Tibial artery (tissue), 4 donors: ENCODE measurements around the gene AMIGO1.

Experiments used
- DNase-seq, 2 donors: peaks; one replicate each; pipeline ENCODE4 v3.0.0-alpha.2; 2019
- H3K27ac ChIP-seq, 2 donors: fragments of 200-600 bp; sonication (generic) in 1 of 2; 1 replicate in 1 of 2; 2 replicates in 1 of 2; pipeline ENCODE4 v1.5.1; 2018 to 2019; ENCODE audit warnings: mild to moderate bottlenecking in 1 of 2
- H3K27me3 ChIP-seq, 2 donors: fragments of 200-600 bp; sonication (generic) in 1 of 2; one replicate each; pipeline versions ENCODE4 v1.5.1 to v1.6.0; 2016 to 2019
- H3K36me3 ChIP-seq, 3 donors: fragments of 200-600 bp; sonication (generic) in 2 of 3; one replicate each; pipeline ENCODE4 v1.5.1; 2016 to 2019; ENCODE audit warnings: mild to moderate bottlenecking in 2 of 3
- H3K4me1 ChIP-seq, 4 donors: fragments of 200-600 bp; sonication (generic) in 2 of 4; 1 replicate in 3 of 4; 2 replicates in 1 of 4; pipeline ENCODE4 v1.5.1; 2016 to 2019
- H3K4me3 ChIP-seq, 2 donors: fragments of 200-600 bp; sonication (generic) in 1 of 2; 1 replicate in 1 of 2; 2 replicates in 1 of 2; pipeline ENCODE4 v1.5.1; 2018 to 2019; ENCODE audit warnings: mild to moderate bottlenecking in 2 of 2
- H3K9me3 ChIP-seq, 3 donors: fragments of 200-600 bp; sonication (generic) in 1 of 3; one replicate each; pipeline ENCODE4 v1.5.1; 2016 to 2019
- intact Hi-C: fragments of 100-400 bp; cut with DNase I; formaldehyde crosslinking; loops from one replicate; pipeline ENCODE4 v1.15.0; 2023; ENCODE audit warnings: low total_unique reads
- TF ChIP-seq, protein P1 (sequence below), 2 experiments: fragments of 200-600 bp in 1 of 2; fragments of 450-650 bp in 1 of 2; IDR thresholded peaks; one replicate each; pipeline ENCODE4 v1.5.1; 2017 to 2019; ENCODE audit warnings: antibody characterized with exemption in 2 of 2, mild to moderate bottlenecking in 1 of 2, moderate library complexity in 1 of 2

AMIGO1 gene

DNA sequence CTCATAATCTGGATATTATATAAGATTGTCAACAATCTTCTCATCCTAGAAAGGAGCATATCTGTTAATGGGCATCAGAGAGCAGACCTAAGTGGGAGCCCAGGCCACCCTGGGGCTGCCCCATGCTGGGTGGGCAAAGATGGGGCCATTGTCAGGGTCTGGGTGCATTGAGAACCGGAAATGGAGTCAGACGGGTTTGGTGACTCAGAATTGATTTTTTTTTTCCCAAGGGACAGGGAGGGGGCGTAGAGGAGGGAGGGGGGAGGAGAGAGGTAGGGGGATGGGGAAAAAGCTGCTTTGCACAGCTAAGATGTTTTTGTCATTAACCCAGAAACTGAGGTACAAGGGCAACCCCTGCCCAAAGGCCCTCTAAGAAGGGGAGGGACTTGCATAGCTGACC, 24.5 kb downstream of the AMIGO1 start:
- Histone ChIP-seq H3K4me1 (peaks cover 0 to 19% (median 16%) of the 10 kb centered on the region in 4 donors), H3K27ac (no peak overlapping the region), H3K4me3 (peak overlapping the region in 1 of 2 donors; percentile 82), H3K27me3 (no peaks in the 10 kb centered on the region), H3K9me3 (no peaks in the 10 kb centered on the region), H3K36me3 (peaks cover 0 to 32% (median 9%) of the 10 kb centered on the region in 3 donors)
- intact Hi-C loops = loop anchor here (10.0 kb wide), 1 partner anchor 220 kb away; no protein-coding TSS in a partner anchor
- TF ChIP-seq, protein P1, sequence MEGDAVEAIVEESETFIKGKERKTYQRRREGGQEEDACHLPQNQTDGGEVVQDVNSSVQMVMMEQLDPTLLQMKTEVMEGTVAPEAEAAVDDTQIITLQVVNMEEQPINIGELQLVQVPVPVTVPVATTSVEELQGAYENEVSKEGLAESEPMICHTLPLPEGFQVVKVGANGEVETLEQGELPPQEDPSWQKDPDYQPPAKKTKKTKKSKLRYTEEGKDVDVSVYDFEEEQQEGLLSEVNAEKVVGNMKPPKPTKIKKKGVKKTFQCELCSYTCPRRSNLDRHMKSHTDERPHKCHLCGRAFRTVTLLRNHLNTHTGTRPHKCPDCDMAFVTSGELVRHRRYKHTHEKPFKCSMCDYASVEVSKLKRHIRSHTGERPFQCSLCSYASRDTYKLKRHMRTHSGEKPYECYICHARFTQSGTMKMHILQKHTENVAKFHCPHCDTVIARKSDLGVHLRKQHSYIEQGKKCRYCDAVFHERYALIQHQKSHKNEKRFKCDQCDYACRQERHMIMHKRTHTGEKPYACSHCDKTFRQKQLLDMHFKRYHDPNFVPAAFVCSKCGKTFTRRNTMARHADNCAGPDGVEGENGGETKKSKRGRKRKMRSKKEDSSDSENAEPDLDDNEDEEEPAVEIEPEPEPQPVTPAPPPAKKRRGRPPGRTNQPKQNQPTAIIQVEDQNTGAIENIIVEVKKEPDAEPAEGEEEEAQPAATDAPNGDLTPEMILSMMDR (IDR thresholded peaks at IDR 0.05) = no peak
- no peak for DNase-seq

DNA sequence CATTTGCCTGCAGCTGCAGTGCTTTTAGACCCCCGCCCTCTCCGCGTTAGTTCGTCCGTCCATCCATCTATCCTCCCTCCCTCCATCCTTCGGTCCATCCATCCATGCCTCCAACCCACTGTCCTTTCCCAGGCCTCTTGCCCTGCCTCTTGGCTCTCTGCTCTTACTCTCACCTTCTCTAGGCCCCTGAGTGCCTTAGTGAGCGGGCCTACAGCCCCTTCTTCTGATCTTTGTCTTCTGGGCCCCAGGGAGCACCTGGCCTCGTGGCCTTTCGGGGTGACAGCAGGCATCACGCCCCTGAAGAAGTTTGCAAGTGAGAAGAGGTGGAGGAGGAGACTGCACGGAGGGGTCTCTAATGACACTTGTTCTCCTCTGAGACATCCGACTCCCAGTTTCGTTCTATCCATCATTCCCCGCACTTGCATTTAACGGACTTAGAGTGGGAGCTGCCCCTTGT, 25.0 kb downstream of the AMIGO1 start:
- Histone ChIP-seq H3K36me3 (peaks cover 0 to 28% (median 9%) of the 10 kb centered on the region in 3 donors), H3K9me3 (no peaks in the 10 kb centered on the region), H3K27me3 (no peaks in the 10 kb centered on the region), H3K4me1 (peaks cover 0 to 19% (median 16%) of the 10 kb centered on the region in 4 donors), H3K4me3 (peak overlapping the region; percentile 60 to 82), H3K27ac (peak overlapping the region; percentile 89 to 97)
- intact Hi-C loops = loop anchor here (10.0 kb wide), 1 partner anchor 220 kb away; no protein-coding TSS in a partner anchor
- TF ChIP-seq, protein P1 (IDR thresholded peaks at IDR 0.05) = no peak
- DNase-seq = no peak

DNA sequence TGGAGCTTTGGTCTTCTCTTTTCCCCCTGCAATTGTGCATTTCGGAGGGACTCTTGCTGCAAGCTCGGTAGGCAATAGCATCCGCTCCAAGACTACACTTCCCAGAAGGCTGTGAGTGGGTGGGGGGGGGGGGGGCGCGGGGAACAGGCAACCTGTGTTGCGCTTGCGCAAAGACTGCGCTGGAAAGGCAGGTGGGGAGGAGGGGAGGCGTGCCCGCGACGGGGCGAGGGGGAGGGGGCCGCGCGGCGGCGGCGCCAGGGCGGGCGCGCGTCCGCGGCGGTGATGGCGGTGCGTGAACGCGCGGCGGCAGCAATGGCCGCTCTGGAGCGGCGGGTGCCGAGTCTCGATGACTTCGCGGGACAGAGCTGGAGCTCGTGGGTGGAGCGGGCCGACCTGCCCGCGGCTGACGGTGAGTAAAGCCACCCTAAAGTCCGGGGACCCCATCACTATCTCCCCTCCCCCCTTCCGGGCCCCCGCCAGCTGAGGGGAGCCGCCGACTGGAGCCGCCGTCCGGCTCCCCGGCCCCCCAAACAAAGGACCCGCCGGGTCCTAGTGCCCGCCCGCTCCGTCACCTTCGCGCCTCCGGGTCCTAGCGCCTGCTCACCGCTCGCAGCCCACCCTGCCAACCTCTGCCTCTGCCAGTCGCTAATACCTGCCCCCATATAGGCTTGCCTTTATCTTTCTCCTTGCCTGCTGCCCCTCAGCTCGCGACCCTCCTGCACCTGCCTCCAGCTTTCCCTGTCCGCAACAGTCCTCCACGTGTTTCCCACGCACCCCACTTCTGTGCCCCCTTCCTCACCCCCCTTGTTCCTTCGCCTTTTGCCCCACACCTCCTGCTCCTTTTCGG, 25.6 kb downstream of the AMIGO1 start, which contains the start of gene ATXN7L2:
TSS of gene ATXN7L2 (plus strand) at position 234 of the 847 bp plus-strand sequence. CDS start at position 283, 49 bp downstream.
- TF ChIP-seq, protein P1 (IDR thresholded peaks at IDR 0.05) = no peak
- Histone ChIP-seq H3K27ac (peak within 1 kb of the TSS; percentile 89 to 97), H3K4me1 (peaks cover 0 to 19% (median 16%) of the 10 kb centered on the region in 4 donors), H3K4me3 (peak within 1 kb of the TSS; percentile 60 to 82), H3K27me3 (no peaks in the 10 kb centered on the region), H3K9me3 (no peaks in the 10 kb centered on the region), H3K36me3 (peaks cover 0 to 21% (median 3%) of the 10 kb centered on the region in 3 donors)
- peak; percentile 88 to 96 for DNase-seq
- intact Hi-C loops = loop anchor here (10.0 kb wide), 1 partner anchor 219 kb away; no protein-coding TSS in a partner anchor

DNA sequence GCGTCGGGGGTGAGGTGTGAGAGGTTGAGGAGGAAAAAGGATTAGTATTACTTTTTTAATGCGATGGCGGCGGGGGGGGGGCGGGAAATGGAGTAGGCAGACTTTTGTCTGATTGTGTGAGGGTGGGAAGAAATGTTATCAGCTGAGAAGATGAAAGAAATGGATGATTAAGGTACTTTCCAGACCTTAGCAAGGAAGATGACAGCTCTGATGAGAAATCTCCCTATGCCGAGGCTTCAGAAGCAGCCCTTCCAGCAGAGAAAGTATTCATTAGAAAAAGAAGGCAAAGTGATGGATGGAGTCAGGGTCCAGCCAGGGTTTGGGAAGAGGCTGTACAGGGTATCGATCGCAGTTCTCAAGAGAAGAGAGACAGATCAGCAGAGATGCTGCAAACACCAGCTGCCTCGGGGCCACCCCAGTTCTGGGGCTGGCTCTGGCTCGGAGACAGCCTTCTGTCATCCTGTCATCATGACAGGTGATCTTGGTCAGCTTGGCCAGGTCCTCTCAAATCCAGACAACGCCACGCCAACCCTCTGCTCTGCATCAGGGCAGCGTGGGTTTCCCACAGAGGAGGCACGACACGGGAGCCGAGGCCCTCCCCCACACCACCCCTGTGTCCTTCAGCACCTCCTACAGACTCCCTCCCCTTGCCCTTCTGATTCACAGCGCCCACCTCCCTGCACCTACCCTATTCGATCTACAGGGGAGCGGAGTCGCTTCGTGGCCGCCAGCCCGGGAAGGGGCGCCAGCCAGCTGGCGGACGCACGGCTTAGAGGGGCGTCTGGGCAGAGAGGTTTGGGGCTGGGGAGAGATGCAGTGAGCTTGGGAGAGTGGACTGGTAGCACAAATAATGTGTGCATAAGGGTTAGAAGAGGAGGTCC, 26.5 kb downstream of the AMIGO1 start:
- intact Hi-C loops = loop anchor here (10.0 kb wide), 1 partner anchor 218 kb away; no protein-coding TSS in a partner anchor
- Histone ChIP-seq H3K27me3 (no peaks in the 10 kb centered on the region), H3K27ac (peak overlapping the region; percentile 53 to 97), H3K4me3 (peak overlapping the region; percentile 60 to 82), H3K9me3 (no peaks in the 10 kb centered on the region), H3K4me1 (peaks cover 0 to 19% (median 16%) of the 10 kb centered on the region in 4 donors), H3K36me3 (peaks cover 0 to 13% (median 0%) of the 10 kb centered on the region in 3 donors)
- peak in 1 of 2 donors; percentile 73 for DNase-seq
- TF ChIP-seq, protein P1 (IDR thresholded peaks at IDR 0.05) = no peak

DNA sequence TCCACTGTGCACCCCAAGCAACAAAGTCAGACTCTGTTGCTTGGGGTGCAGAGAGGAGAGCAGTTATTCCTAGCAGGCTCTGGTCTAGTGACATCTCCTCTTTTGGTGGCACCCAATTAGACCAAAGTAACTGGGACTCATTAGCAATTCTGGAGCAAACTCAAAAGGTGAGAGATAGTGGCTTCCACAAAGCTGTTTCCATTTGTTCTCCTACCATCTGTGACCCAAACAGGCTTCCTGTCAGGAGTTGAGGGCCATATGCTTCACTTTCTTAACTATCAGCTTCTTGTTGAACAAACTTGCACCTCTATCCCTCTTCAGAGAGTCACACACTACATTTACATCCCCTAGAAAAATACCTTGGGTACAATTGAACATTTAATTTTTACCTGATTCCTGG, 27.3 kb downstream of the AMIGO1 start:
- Histone ChIP-seq H3K4me1 (peaks cover 0 to 19% (median 16%) of the 10 kb centered on the region in 4 donors), H3K27ac (no peak overlapping the region), H3K27me3 (no peaks in the 10 kb centered on the region), H3K9me3 (no peaks in the 10 kb centered on the region), H3K4me3 (no peak overlapping the region), H3K36me3 (peaks cover 0 to 5% (median 0%) of the 10 kb centered on the region in 3 donors)
- TF ChIP-seq, protein P1 (IDR thresholded peaks at IDR 0.05) = no peak
- intact Hi-C loops = loop anchor here (10.0 kb wide), 1 partner anchor 217 kb away; no protein-coding TSS in a partner anchor
- DNase-seq = no peak
